HepG2 (cell line): Measurements from ENCODE around the gene KAZN. TPM values are rescaled to one million over a fixed set of nuclear protein-coding genes. Genes with fewer than 3 reads are reported as not detected.
A peak's percentile ranks its signal among the peaks of the same experiment; 100 is the strongest.

ENCODE experiments used
- CBX5 ChIP-seq: sonication (generic); formaldehyde crosslinking; IDR thresholded peaks from 2 replicates; pipeline ENCODE4 v1.4.0; 2020; ENCODE audit warnings: missing genetic modification reagents, borderline replicate concordance
- CEBPG ChIP-seq: IDR thresholded peaks from 2 replicates; pipeline ENCODE4 v1.6.1; 2016
- CREM ChIP-seq, 2 experiments: sonication (generic) in 1 of 2; formaldehyde crosslinking in 1 of 2; IDR thresholded peaks; 2 replicates each; pipeline versions ENCODE4 v1.4.0 to v1.6.1; 2016 to 2020; ENCODE audit warnings: antibody characterized with exemption in 1 of 2, mild to moderate bottlenecking in 1 of 2, missing genetic modification reagents in 1 of 2
- ETV5 ChIP-seq: IDR thresholded peaks from 2 replicates; pipeline ENCODE4 v1.6.1; 2018; ENCODE audit warnings: missing biosample characterization, missing genetic modification reagents, inconsistent platforms, borderline replicate concordance
- GTF3A ChIP-seq: sonication (generic); formaldehyde crosslinking; conservative IDR thresholded peaks from 2 replicates; pipeline ENCODE4 v1.4.0; 2020; ENCODE audit warnings: mild to moderate bottlenecking, missing genetic modification reagents
- HNF4A ChIP-seq: sonication (generic); formaldehyde crosslinking; IDR thresholded peaks from 2 replicates; pipeline ENCODE4 v1.4.0; 2020; ENCODE audit warnings: missing genetic modification reagents
- ISL2 ChIP-seq: sonication (generic); formaldehyde crosslinking; IDR thresholded peaks from 2 replicates; pipeline ENCODE4 v1.5.0; 2020; ENCODE audit warnings: missing genetic modification reagents
- MEIS1 ChIP-seq: sonication (generic); formaldehyde crosslinking; IDR thresholded peaks from 2 replicates; pipeline ENCODE4 v1.9.0; 2021; ENCODE audit warnings: mild to moderate bottlenecking, missing genetic modification reagents, moderate library complexity, borderline replicate concordance
- NCOA2 ChIP-seq: sonication (generic); formaldehyde crosslinking; IDR thresholded peaks from 2 replicates; pipeline ENCODE4 v1.8.0; 2022; ENCODE audit warnings: inconsistent platforms
- NCOR1 ChIP-seq: fragments of 200-600 bp; sonication (generic); IDR thresholded peaks from 2 replicates; pipeline ENCODE4 v1.7.0; 2017; ENCODE audit warnings: antibody characterized with exemption, low read length, borderline replicate concordance
- ZEB1 ChIP-seq: IDR thresholded peaks from 2 replicates; pipeline ENCODE4 v1.6.1; 2012; ENCODE audit warnings: mild to moderate bottlenecking, low read depth, inconsistent platforms; ENCODE audit not compliant: insufficient replicate concordance
- ZNF10 ChIP-seq: sonication (generic); formaldehyde crosslinking; IDR thresholded peaks from 2 replicates; pipeline ENCODE4 v1.4.0; 2020; ENCODE audit warnings: mild to moderate bottlenecking, low read depth, missing genetic modification reagents, borderline replicate concordance
- ZNF572 ChIP-seq: sonication (generic); formaldehyde crosslinking; IDR thresholded peaks from 2 replicates; pipeline ENCODE4 v1.5.1; 2020; ENCODE audit warnings: mild to moderate bottlenecking, missing genetic modification reagents
- ZNF614 ChIP-seq: IDR thresholded peaks from 2 replicates; pipeline ENCODE4 v1.6.1; 2018; ENCODE audit warnings: missing biosample characterization, missing genetic modification reagents, inconsistent platforms, borderline replicate concordance
- polyA plus RNA-seq, 8 experiments: library from polyadenylated mRNA; depleted of rRNA in 3 of 8; stranded (reverse) in 7 of 8; unstranded in 1 of 8; fragments of >200 nt; fragmentation: Illumina TruSeq in 4 of 8; extraction: Trizol in 4 of 8; gene quantifications; 2 replicates each; pipeline versions ENCODE4 v1.2.1 to v1.2.3, GENCODE V29; 2011 to 2016; ENCODE audit warnings: low read depth in 4 of 8, missing spikeins in 1 of 8, mixed read lengths in 1 of 8; ENCODE audit not compliant: insufficient read depth in 1 of 8
- total RNA-seq, 5 experiments: library from RNA; depleted of rRNA; stranded (reverse); fragments of >200 nt; fragmentation: Illumina TruSeq; extraction: Trizol; gene quantifications; 2 replicates each; pipeline ENCODE4 v1.2.3, GENCODE V29; 2016; ENCODE audit warnings: low read depth in 1 of 5
- TF ChIP-seq, protein P1 (sequence below): sonication (generic); formaldehyde crosslinking; IDR thresholded peaks from 2 replicates; pipeline ENCODE4 v1.8.0; 2022; ENCODE audit warnings: mild to moderate bottlenecking, missing genetic modification reagents
- TF ChIP-seq, protein P2 (sequence below): sonication (generic); formaldehyde crosslinking; IDR thresholded peaks from 2 replicates; pipeline ENCODE4 v1.4.0; 2020; ENCODE audit warnings: missing genetic modification reagents, mild to moderate bottlenecking, borderline replicate concordance
- TF ChIP-seq, protein P3 (sequence below): IDR thresholded peaks from 2 replicates; pipeline ENCODE4 v1.6.1; 2016
- TF ChIP-seq, protein P4 (sequence below): IDR thresholded peaks from 2 replicates; pipeline ENCODE4 v1.4.0; 2020; ENCODE audit warnings: mild to moderate bottlenecking, missing genetic modification reagents

The KAZN gene
- total and polyA plus RNA-seq, 2 of the 13 experiments (the other 11 are each of a cell fraction or from before 2014, with no cell fraction given), result 10.4 to 13.5 TPM

DNA sequence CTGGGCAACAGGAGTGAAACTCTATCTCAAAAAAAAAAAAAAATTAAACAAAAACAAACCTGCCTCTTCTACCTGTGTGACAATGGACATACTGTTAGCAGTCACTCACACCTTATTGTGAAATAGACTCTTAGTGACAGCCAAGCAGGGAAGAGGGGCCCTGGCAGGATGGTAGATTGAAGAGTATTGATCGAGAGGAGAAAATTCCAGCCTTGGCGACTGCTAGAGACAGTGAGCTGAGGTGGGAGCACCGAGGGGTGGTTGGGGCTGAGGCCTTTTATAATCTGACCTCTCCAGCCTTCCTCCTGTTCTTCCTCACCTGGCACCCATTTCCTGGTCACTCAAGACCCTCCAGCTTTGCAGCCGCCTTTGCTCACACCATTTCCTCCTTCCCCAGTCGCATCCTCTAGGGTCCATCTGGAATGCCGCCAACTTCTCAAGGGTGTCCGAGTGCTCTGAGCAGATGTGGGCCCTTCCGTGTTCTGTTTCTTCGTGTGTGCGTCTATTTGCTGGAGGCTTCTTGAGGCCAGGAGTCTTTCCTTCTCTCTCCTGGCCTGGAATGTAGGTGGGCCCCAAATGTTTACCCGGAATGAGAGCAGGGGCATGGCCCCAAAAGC lies 358.2 kb downstream of the KAZN start (continued):
- TF ChIP-seq ETV5 (CRISPR knock-in tag), result peak; percentile 81
- TF ChIP-seq NCOA2 (CRISPR knock-in tag), result peak; percentile 88
- TF ChIP-seq ZNF10, result no peak
- peak; percentile 62; the same call in 1 of the 2 replicates for TF ChIP-seq NCOR1
- TF ChIP-seq, protein P1, sequence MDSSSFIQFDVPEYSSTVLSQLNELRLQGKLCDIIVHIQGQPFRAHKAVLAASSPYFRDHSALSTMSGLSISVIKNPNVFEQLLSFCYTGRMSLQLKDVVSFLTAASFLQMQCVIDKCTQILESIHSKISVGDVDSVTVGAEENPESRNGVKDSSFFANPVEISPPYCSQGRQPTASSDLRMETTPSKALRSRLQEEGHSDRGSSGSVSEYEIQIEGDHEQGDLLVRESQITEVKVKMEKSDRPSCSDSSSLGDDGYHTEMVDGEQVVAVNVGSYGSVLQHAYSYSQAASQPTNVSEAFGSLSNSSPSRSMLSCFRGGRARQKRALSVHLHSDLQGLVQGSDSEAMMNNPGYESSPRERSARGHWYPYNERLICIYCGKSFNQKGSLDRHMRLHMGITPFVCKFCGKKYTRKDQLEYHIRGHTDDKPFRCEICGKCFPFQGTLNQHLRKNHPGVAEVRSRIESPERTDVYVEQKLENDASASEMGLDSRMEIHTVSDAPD (CRISPR knock-in tag), result no peak
- peak; percentile 94 for TF ChIP-seq CEBPG (CRISPR knock-in tag)
- peak; percentile 45; the same call in 1 of the 2 replicates for TF ChIP-seq CREM (IDR thresholded peaks at IDR 0.05)
- no peak for TF ChIP-seq CREM (CRISPR knock-in tag; IDR thresholded peaks at IDR 0.05)
- TF ChIP-seq, protein P2, sequence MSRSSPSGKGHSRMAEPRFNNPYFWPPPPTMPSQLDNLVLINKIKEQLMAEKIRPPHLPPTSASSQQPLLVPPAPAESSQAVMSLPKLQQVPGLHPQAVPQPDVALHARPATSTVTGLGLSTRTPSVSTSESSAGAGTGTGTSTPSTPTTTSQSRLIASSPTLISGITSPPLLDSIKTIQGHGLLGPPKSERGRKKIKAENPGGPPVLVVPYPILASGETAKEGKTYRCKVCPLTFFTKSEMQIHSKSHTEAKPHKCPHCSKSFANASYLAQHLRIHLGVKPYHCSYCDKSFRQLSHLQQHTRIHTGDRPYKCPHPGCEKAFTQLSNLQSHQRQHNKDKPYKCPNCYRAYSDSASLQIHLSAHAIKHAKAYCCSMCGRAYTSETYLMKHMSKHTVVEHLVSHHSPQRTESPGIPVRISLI (CRISPR knock-in tag), result peak; percentile 96
- peak; percentile 53 for TF ChIP-seq HNF4A
- peak; percentile 62; the same call in 1 of the 2 replicates for TF ChIP-seq ISL2 (CRISPR knock-in tag)
- TF ChIP-seq ZNF614 (CRISPR knock-in tag), result 0 out of 2 replicates have a peak, but pooled peaks have one; percentile 75
- TF ChIP-seq, protein P3, sequence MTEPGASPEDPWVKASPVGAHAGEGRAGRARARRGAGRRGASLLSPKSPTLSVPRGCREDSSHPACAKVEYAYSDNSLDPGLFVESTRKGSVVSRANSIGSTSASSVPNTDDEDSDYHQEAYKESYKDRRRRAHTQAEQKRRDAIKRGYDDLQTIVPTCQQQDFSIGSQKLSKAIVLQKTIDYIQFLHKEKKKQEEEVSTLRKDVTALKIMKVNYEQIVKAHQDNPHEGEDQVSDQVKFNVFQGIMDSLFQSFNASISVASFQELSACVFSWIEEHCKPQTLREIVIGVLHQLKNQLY (CRISPR knock-in tag), result peak; percentile 59; the same call in 1 of the 2 replicates
- TF ChIP-seq ZNF572 (CRISPR knock-in tag), result 0 out of 2 replicates have a peak, but pooled peaks have one; percentile 7
- TF ChIP-seq ZEB1, result peak; percentile 84
- TF ChIP-seq CBX5 (CRISPR knock-in tag), result peak; percentile 41; the same call in 1 of the 2 replicates
- TF ChIP-seq GTF3A (CRISPR knock-in tag), result no peak
- TF ChIP-seq MEIS1 (CRISPR knock-in tag), result peak; percentile 71; the same call in 1 of the 2 replicates
- TF ChIP-seq, protein P4, sequence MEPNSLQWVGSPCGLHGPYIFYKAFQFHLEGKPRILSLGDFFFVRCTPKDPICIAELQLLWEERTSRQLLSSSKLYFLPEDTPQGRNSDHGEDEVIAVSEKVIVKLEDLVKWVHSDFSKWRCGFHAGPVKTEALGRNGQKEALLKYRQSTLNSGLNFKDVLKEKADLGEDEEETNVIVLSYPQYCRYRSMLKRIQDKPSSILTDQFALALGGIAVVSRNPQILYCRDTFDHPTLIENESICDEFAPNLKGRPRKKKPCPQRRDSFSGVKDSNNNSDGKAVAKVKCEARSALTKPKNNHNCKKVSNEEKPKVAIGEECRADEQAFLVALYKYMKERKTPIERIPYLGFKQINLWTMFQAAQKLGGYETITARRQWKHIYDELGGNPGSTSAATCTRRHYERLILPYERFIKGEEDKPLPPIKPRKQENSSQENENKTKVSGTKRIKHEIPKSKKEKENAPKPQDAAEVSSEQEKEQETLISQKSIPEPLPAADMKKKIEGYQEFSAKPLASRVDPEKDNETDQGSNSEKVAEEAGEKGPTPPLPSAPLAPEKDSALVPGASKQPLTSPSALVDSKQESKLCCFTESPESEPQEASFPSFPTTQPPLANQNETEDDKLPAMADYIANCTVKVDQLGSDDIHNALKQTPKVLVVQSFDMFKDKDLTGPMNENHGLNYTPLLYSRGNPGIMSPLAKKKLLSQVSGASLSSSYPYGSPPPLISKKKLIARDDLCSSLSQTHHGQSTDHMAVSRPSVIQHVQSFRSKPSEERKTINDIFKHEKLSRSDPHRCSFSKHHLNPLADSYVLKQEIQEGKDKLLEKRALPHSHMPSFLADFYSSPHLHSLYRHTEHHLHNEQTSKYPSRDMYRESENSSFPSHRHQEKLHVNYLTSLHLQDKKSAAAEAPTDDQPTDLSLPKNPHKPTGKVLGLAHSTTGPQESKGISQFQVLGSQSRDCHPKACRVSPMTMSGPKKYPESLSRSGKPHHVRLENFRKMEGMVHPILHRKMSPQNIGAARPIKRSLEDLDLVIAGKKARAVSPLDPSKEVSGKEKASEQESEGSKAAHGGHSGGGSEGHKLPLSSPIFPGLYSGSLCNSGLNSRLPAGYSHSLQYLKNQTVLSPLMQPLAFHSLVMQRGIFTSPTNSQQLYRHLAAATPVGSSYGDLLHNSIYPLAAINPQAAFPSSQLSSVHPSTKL (CRISPR knock-in tag), result peak; percentile 84
